Endometrium (tissue), 2 donors: Measurements from ENCODE around the gene RBM39.
"Not testable (repeated sequence)": the region's sequence is repeated elsewhere in the genome, so short reads cannot be mapped to it uniquely, and the experiment has no call there.

Experiments
- FAIRE-seq: peaks from 2 replicates; lab custom pipeline; 2012; peaks lifted over from hg19 to GRCh38; lab: Jason Lieb, UNC
- donor health status: control.
- donor health status: control.

RBM39 gene

DNA sequence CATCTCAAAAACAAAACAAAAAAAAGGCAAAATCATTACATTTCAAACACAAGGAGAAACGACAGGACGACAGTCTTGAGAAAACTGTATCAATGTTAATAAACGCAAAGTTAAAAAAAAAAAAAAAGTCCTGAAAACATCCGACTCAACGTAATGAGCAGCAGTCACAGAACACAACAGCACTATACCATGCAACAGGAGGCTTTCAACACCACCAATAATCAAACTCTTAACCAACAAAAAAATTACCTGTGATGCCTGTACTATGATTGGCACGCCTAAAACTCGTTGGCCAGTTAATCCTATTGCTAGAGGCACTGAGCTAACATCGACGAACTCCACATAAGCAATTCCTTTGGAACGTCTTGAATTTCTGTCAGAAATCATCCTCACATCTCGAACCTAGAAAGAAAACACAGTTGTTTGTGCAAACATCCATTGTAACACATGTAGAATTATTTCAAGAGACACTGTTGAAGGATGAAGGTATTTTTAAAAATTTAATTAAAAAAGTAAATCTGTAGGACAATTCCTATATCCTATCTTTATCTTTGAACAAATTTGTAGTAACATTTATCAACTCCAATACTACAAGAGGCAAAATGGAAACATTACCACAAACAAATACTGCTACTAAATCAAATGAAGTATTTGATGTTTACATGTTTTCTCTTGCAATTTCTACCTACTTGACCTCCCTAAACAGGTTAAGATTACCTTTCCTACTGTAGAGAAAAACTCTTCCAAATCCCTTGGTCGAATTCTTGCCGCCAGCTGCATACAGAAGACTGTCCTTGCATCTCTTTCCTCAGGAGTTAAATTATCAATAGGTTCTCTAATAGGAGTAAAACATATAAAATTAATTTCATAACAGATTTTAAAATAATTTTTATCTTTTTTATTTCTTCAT is 17.5 kb downstream of the RBM39 start:
- no peak for FAIRE-seq

DNA sequence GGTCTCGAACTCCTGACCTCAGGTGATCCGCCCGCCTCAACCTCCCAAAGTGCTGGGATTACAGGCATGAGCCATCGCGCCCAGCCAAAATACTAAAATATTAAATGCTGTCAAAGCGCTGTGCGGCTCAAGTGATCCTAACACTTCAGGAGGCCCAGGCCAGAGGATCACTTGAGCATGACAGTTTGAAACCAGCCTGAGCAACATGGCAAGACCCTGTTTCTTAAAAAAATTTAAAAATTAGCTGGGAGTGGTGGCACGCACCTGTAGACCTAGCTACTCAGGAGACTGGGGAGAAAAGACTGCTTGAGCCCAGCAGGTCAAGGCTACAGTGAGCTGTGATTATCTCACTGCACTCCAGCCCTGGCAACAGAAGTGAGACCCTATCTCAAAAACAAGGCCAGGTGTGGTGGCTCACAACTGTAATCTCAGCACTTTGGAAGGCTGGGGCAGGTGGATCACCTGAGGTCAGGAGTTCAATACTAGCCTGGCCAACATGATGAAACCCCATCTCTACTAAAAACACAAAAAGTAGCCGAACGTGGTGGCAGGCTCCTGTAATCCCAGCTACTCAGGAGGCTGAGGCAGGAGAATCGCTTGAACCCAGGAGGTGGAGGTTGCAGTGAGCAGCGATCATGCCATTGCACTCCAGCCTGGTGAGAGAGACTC is 18.3 kb downstream of the RBM39 start:
- not testable (repeated sequence) for FAIRE-seq

DNA sequence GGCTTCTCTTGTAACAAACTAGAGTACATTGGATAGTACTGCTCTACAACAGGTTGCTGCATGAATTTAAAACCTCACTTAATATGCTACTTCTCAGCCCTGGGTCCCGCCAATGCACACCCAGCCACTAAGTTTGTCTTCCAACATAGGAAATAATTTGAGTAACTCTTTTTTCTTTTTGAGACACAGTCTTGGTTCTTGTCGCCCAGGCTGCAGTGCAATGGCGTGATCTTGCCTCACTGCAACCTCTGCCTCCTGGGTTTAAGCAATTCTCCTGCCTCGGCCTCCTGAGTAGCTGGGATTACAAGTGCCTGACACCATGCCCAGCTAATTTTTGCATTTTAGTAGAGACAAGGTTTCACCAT is 18.8 kb downstream of the RBM39 start:
- FAIRE-seq, result not testable (repeated sequence)

DNA sequence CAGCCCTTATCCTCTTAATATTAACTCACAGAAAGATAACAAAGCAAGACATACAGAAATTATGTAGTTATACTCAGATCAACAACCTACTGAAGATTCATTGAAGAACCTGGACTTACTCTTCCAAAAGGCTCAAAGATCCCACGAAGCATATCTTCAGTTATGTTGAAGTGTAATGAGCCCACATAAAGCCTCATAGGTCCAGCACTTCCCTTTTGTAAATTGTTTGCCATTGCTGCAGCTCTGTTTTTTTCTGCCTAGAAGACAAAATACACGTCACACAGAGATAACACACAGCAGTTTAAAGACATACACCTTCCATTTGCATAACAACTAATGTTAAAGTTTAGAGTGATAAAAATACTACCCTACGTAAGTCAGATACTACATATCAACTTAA is 20.4 kb downstream of the RBM39 start:
- FAIRE-seq, result no peak

DNA sequence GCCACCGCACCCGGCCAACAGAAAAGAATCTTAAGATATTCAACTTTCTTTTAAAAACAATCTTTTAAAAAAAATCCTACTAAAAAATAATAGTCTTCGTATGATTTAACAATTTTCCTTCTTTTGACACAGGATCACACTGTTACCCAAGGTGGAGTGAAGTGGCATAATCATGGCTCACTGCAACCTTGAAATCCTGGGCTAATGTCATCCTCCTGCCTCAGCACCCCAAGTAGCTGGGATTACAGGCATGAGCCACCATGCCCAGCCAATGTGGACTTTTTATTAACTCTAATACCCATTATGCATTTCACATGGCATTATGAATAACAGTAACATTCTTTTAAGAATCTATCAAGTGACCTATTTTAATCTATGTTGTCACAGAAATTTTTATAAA is 20.8 kb downstream of the RBM39 start:
- FAIRE-seq, result no peak

DNA sequence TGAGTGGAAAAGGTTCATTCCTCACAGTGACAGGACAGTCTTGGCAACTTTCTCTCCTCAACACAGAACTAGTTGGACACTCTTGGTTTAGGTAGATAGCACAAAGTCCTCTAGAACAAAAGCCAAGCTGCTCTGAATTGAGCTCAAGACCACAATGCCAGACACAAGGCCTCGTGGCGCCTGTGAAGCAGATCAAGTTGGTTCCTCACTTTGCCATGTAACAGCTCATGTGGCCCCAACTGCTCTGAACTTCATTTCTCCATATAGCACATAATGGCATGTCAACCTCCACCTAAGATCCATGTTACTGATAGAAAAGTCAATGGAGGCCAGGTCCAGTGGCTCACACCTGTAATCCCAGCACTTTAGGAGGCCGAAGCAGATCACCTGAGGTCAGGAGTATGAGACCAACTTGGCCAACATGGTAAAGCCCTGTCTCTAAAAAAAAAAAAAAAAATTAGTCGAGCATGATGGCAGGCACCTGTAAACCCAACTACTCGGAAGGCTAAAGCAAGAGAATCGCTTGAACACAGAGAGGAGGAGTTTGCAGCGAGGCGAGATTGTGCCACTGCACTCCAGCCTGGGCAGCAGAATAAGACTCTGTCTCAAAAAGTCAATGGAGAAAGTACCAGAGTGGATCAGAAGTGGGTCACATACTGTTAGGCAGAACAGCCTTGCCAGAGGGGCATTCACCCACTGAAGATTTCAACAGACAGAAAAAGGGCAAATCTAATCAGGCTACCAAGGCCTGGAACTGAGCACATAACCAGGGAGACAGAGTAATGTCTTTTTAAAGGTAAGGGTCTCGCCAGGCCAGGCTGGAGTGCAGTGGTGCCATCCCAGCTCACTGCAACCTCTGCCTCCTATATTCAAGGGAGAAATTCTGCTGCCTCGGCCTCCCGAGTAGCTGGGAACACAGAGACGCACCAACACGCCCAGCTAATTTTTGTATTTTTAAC is 21.6 kb downstream of the RBM39 start:
- no peak for FAIRE-seq

DNA sequence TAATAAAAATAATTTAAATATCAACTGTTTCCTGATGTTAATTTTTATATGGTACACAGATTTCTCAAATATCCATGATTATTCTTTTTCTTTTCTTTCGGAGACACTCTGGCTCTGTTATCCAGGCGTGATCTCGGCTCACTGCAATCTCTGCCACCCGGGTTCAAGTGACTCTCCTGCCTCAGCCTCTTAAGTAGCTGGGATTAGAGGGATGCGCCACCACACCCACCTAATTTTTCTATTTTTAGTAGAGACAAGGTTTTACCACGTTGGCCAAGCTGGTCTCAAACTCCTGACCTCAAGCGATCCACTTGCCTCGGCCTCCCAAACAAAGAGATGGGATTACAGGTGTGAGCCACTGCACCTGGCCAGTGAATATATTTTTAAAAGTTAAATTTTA is 22.3 kb downstream of the RBM39 start:
- FAIRE-seq, result no peak

DNA sequence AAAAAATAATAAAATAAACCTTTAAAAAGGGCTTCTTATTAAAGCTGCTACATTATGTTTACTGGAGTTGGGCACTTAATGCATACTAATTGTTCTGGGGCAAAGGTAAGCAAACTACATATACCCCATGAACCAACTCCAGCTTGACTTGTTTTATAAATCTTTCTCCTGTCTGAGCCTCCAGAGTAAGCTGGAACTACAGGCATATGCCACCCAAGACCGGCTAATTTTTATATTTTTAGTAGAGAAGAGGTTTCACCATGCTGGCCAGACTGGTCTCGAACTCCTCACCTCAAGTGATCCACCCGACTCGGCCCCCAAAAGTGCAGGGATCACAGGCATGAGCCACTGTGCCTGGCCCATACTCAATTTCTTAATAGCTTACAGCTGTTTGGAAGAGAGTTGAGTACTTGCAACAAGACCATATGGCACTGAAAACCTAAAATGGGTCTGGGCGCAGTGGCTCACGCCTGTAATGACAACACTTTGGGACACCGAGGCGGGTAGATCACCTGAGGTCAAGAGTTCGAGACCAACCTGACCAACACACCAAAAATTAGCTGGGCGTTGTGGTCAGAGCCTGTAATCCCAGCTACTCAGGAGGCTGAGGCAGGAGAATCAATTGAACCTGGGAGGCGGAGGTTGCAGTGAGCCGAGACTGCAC is 23.0 kb downstream of the RBM39 start:
- no peak for FAIRE-seq

DNA sequence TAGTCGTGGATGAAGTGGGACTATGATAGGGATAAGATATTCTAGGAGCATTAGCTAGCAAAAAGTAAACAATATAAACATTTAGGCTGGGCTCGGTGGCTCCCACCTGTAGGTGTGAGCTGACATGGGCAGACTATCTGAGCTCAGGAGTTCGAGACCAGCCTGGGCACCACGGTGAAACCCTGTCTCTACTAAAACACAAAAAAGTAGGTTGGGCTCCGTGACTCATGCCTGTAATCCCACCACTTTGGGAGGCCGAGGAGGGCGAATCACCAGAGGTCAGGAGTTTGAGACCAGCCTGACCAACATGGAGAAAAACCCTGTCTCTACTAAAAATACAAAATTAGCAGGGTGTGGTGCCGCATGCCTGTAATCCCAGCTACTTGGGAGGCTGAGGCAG is 23.7 kb downstream of the RBM39 start:
- not testable (repeated sequence) for FAIRE-seq

DNA sequence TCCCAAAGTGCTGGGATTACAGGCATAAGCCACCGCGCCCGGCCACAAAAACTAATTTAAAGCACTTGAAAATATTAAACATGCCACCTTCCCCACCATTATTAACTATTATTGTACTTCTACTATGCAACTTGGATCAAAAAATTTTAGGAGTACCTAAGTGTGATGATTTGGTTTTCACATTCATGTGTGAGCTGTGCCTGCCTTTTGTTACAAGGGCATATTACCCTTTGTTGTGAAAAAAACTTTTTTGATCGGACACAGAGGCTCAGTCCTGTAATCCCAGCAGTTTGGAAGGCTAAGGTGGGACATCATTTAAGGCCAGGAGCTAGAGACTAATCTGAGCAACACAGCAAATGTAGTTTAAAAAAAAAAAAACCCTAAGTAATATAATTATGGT is 25.7 kb downstream of the RBM39 start:
- no peak for FAIRE-seq

DNA sequence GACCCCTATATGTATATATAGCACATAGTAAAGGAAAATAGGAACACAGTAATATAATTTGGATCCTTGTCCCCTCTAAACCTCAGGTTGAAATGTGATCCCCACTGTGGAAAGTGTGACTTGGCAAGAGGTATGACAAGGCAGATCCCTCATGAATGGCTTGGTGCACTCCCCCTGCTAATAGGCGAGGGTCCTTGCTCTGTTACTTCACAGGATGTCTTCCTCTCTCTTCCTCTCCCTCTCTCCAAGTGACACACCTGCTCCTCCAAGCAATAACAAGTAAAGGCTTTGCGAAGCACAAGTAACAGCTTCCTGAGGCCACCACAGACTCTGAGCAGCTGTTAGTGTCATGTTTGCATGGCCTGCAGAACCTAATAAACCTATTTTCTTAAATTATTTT is 26.4 kb downstream of the RBM39 start:
- FAIRE-seq, result no peak

DNA sequence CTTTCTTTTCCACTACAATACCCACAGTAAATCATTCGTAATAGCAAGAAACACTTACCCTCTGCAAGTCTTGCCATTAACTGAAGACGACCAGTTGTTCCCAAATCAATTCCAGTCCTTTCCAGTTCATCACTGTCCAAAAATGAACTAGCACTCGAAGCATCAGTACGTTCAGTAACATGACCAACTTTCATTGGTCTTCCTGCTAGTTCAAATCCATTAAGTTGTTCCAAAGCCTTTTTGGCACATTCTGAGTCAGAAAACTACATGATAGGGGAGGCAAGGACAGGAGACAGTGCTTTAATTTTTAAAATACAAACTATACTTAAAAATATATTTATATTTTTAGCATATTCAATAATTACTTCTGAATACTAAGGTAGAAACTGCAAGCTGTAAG is 27.9 kb downstream of the RBM39 start:
- FAIRE-seq, result no peak

DNA sequence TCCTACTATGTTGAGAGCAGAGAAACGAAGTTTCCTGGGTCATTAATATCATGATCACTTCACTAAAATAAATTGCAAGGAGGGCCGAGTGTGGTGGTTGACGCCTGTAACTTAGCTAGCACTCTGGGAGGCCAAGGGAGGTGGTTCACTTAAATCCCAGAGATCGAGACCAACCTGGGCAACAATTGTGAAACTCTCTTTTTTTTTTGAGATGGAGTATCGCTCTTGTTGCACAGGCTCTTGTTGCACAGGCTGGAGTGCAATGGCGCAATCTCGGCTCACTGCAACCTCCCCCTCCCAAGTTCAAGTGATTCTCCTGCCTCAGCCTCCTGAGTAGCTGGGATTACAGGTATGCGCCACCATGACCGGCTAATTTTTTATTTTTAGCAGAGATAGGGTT is 28.9 kb downstream of the RBM39 start:
- FAIRE-seq, result not testable (repeated sequence)

DNA sequence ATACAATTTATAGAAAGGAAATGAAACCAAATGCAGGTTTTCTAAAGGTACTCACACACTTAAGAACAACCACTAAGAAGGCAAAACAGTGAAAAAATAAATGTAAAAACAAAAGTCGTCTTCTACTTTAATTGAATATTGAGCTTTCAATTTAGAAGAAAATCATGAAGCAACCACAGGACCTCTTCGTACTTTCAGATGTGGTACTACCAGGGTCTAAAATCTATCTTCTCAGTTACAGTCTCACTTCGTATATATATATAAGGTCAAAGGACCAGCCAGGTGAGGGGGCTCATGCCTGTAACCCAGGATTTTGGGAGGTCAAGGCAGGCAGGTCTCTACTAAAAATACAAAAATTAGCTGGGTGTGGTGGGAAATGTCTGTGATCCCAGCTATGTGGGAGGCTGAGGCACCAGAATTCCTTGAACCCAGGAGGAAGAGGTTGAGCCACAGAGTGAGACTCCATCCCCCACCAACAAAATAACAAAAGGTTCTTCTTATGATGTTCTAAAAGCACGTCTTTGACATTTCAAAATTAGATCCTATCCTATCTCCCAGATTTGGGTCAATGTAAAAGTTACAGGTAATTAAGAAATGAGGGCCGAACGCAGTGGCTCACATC is 30.4 kb downstream of the RBM39 start:
- FAIRE-seq, result no peak

DNA sequence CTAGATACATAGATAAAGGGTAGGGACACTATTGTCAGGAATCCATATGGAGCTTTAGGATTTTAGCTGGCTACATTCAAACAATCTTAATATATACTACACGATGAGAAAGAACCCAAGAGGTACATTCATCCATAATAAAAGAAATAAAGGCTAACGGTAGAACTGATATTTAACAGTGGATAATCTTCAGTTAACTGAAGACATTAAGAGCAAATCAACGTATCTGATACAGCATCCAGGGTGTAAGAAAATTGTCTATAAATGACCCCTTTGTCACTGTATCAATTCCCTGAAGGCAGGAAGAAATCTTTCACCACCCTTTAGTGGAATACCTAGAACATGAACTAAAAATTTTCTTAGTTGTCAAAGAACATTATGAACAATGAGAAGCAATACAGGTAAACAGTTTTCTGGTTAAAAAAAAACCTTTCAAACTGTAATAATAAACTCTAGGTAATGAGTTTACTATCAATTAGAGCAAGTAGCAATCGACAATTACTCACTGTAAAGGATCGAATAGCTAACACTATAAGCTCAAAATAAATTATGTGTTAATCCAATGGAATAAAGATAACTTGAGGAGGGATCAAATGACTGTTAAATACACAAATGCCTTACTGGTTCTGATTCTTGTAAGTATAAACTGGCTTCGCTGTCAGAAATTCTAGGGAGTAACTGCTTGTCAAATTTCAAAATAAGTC is 31.0 kb downstream of the RBM39 start:
- no peak for FAIRE-seq

DNA sequence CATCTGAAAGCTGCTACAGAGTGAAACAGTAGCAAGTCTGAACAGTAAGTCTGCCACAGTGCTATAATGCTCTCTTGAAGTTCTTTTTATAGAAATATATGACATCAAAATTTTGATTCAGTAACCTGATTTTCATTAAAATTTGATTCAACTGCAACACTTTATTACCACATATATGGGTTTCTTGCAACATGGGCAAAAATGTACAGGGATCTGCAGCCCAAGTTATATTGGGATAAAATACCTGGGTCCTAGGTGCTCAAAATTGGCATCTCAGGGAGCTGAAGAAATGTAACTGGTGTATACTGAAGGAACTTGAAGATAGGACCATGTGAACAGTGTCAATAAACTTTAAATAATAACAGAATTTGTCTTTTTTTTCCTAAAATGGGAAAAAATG is 32.0 kb downstream of the RBM39 start:
- FAIRE-seq, result no peak

DNA sequence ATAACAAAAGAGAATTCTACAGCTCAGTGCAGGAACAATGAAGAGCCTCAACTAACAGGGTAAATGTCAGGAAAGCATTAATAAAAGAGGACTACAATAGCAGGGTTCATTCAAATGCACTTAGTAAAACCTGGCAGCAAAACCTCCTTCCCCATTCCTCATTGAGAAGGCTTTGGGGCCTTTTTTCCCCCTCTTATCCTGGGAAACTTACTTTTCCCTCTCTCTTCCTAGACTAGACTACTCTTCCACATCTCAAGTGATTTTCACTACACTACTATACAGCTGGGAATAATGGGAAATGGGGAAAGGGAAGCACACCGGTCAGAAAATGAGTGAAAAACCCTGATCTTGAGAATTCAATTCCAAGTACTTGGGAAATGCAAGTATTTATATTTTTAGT is 32.8 kb downstream of the RBM39 start:
- no peak for FAIRE-seq

DNA sequence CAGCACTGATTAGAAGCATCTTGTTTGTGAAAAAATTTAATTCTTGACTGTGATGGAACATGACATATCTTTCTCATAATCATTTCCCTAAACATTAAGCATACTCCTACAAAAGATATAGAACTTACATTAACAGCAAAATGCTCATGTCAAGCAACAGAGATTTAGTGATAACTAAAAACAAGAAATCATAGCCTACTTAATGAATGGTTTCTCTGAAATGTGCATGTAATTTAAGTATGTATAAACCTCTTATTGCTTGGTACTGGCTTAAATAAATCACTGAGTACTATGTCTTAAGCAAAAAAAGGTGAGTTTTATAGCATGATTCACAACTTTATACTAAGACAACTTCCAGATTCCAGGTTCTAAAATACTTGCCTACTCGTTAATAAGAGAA is 33.6 kb downstream of the RBM39 start:
- no peak for FAIRE-seq

DNA sequence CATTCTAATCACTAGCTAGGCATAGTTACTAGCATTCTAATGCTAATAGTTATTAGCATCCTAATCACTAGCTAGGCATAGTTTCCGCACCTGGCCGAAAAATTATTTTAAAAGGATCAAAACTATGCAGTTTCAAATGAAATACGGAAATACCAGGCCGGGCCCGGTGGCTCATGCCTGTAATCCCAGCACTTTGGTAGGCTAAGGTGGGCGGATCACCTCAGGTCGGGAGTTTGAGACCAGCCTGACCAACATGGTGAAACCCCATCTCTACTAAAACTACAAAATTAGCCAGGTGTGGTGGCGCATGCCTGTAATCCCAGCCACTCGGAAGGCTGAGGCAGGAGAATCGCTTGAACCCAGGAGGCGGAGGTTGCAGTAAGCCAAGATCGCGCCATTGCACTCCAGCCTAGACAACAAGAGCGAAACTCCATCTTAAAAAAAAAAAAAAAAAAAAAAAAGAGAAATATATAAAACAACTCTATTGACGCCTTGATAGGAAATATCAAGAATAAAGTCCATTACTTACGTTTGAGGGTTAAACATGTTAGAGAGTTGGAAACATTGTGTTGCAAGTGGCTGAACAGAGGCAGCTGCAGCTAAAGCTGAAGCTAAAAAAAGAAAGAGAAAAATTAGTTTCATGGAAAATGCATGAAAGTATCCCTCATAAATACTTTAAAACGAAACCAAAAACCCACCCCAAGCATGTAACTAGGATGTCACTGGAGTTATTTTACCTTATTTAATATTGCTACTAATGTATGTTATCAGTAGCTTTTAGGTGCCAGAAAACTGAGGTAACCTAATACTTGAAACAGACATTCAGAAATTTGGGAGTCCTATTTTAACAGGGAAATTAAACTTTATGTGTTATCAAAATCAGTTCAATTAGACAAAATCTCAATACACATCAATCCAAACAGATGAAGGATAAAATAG is 35.2 kb downstream of the RBM39 start:
- FAIRE-seq, result not testable (repeated sequence)

DNA sequence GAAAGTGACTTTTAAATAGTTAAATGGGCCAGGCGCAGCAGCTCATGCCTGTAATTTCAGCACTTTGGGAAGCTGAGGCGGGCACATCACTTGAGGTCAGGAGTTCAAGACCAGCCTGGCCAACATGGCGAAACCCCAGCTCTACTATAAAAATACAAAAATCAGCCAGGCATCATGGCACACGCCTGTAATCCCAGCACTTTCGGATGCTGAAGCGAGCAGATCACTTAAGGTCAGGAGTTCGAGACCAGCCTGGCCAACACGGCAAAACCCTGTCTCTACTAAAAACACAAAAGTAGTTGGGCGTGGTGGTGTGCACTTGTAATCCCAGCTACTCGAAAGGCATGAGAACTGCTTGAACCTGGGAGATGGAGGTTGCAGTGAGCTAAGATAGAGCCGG is 36.2 kb downstream of the RBM39 start:
- FAIRE-seq, result not testable (repeated sequence)
